ENCODE measurements around the gene ATP2B2.

GRCh38 chr3:10393514-10393913, 111.9 kb downstream of the ATP2B2 start:
- TF ChIP-seq ZFP30 (CRISPR knock-in tag; IDR thresholded peaks at IDR 0.05) (no peak), SNAI2 (CRISPR knock-in tag; IDR thresholded peaks at IDR 0.05) (no peak), ZNF70 (CRISPR knock-in tag; IDR thresholded peaks at IDR 0.05) (no peak), ZFP3 (CRISPR knock-in tag; IDR thresholded peaks at IDR 0.05) (no peak), PATZ1 (CRISPR knock-in tag; IDR thresholded peaks at IDR 0.05; ENCODE audit: borderline replicate concordance) (no peak)

All from SK-N-SH treated with all-trans-retinoic acid at 6 μM for 48 hours (cell line).